ENCODE results near the gene EBLN1.

- TF ChIP-seq CTCF (IDR thresholded peaks at IDR 0.05) (no peak), POLR2A (IDR thresholded peaks at IDR 0.05) (no peak)
These were observed 27.0 kb upstream of the EBLN1 start for GRCh38 chr10:22244855-22245254.

Data from esophagus squamous epithelium (tissue), 4 donors.